Measurements from ENCODE around the gene SMURF1. TPM values are rescaled to one million over a fixed set of nuclear protein-coding genes. Genes with fewer than 3 reads are reported as not detected.

SMURF1 gene
- total and polyA plus RNA-seq, 7 donors: 8.4 to 18.0 (median 14.1) TPM

GRCh38 chr7:98990356-98990755 is 153.6 kb downstream of the SMURF1 start:
- DNase-seq: peak; percentile 50

GRCh38 chr7:98988641-98989040 is 155.3 kb downstream of the SMURF1 start:
- TF ChIP-seq POLR2AphosphoS5 (IDR thresholded peaks at IDR 0.05) (no peak), CTCF (IDR thresholded peaks at IDR 0.05) (no peak), EP300 (IDR thresholded peaks at IDR 0.05) (no peak), POLR2A (IDR thresholded peaks at IDR 0.05) (no peak)
- no peaks in the 10 kb centered on the region for H3K9me3 ChIP-seq
- intact Hi-C loops (cut with DNase I): no loop called here
- 91 to 95% methylated on average over 15 of the region's 15 CpGs for WGBS, 2 donors
- H3K27ac ChIP-seq: no peak overlapping the region
- no peaks in the 10 kb centered on the region for H3K27me3 ChIP-seq
- H3K4me1 ChIP-seq: no peaks in the 10 kb centered on the region
- H3K36me3 ChIP-seq: peaks cover 57 to 99% (median 64%) of the 10 kb centered on the region in 4 donors
- H3K4me3 ChIP-seq: no peak overlapping the region
- peak; percentile 57 for DNase-seq

More at GRCh38 chr7:98990356-98990755, 153.6 kb downstream of the SMURF1 start:
- Histone ChIP-seq H3K4me3 (no peak overlapping the region), H3K36me3 (peaks cover 62 to 99% (median 72%) of the 10 kb centered on the region in 4 donors), H3K27ac (no peak overlapping the region), H3K4me1 (no peaks in the 10 kb centered on the region), H3K9me3 (no peaks in the 10 kb centered on the region), H3K27me3 (no peaks in the 10 kb centered on the region)
- intact Hi-C loops (cut with DNase I): no loop called here
- 92 to 94% methylated on average over 6 of the region's 6 CpGs for WGBS, 2 donors
- TF ChIP-seq EP300 (IDR thresholded peaks at IDR 0.05) (no peak), CTCF (IDR thresholded peaks at IDR 0.05) (no peak), POLR2AphosphoS5 (IDR thresholded peaks at IDR 0.05) (no peak), POLR2A (IDR thresholded peaks at IDR 0.05) (no peak)

- Histone ChIP-seq H3K36me3 (peaks cover 59 to 99% (median 70%) of the 10 kb centered on the region in 4 donors), H3K4me1 (no peaks in the 10 kb centered on the region), H3K9me3 (no peaks in the 10 kb centered on the region), H3K4me3 (no peak overlapping the region), H3K27ac (no peak overlapping the region), H3K27me3 (no peaks in the 10 kb centered on the region)
- no peak for DNase-seq
- intact Hi-C loops (cut with DNase I): no loop called here
- TF ChIP-seq POLR2A (IDR thresholded peaks at IDR 0.05): no peak
- TF ChIP-seq POLR2AphosphoS5 (IDR thresholded peaks at IDR 0.05): no peak
- TF ChIP-seq CTCF (IDR thresholded peaks at IDR 0.05): no peak
- no peak for TF ChIP-seq EP300 (IDR thresholded peaks at IDR 0.05)
These were observed 158.0 kb downstream of the SMURF1 start for GRCh38 chr7:98985945-98986344.

GRCh38 chr7:98985406-98985805 is 158.5 kb downstream of the SMURF1 start:
- Histone ChIP-seq H3K27ac (no peak overlapping the region), H3K4me1 (no peaks in the 10 kb centered on the region), H3K36me3 (peaks cover 53 to 99% (median 69%) of the 10 kb centered on the region in 4 donors), H3K9me3 (no peaks in the 10 kb centered on the region), H3K27me3 (no peaks in the 10 kb centered on the region), H3K4me3 (no peak overlapping the region)
- TF ChIP-seq CTCF (IDR thresholded peaks at IDR 0.05) (no peak), POLR2AphosphoS5 (IDR thresholded peaks at IDR 0.05) (no peak), POLR2A (IDR thresholded peaks at IDR 0.05) (no peak), EP300 (IDR thresholded peaks at IDR 0.05) (no peak)
- intact Hi-C loops (cut with DNase I): no loop called here
- 62 to 77% methylated on average over 4 of the region's 4 CpGs for WGBS, 2 donors
- no peak for DNase-seq

DNA sequence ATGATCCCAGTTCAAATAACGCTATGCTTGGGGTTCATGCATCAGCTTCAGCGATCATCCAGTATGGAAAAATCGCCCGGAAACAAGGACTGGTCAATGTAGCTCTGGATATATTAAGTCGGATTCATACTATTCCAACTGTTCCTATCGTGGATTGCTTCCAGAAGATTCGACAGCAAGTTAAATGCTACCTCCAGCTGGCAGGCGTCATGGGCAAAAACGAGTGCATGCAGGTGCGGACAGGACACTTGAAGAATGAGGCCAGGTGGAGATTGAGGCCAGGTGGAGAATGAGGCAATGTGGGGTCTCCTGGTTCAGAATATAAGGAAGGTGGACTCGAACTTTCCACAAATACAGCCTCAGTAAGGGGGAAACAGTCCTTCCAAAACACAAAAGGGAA is 159.8 kb downstream of the SMURF1 start:
- no peaks in the 10 kb centered on the region for H3K27me3 ChIP-seq
- H3K36me3 ChIP-seq: peaks cover 40 to 99% (median 60%) of the 10 kb centered on the region in 4 donors
- intact Hi-C loops (cut with DNase I): no loop called here
- H3K9me3 ChIP-seq: no peaks in the 10 kb centered on the region
- 92 to 94% methylated on average over 11 of the region's 11 CpGs for WGBS, 2 donors
- no peak overlapping the region for H3K27ac ChIP-seq
- no peaks in the 10 kb centered on the region for H3K4me1 ChIP-seq
- no peak overlapping the region for H3K4me3 ChIP-seq
- TF ChIP-seq POLR2A (IDR thresholded peaks at IDR 0.05): no peak
- TF ChIP-seq CTCF (IDR thresholded peaks at IDR 0.05): no peak
- no peak for TF ChIP-seq POLR2AphosphoS5 (IDR thresholded peaks at IDR 0.05)
- TF ChIP-seq EP300 (IDR thresholded peaks at IDR 0.05): no peak
- DNase-seq: no peak

All from sigmoid colon (tissue), 7 donors.